ENCODE measurements around the gene SMG7.

Gene SMG7

GRCh38 chr1:183470961-183471742 lies 1.1 kb upstream of the SMG7 start:
- DNase-seq, result peak; percentile 83

GRCh38 chr1:183471743-183472487 lies 384 bp upstream of the SMG7 start:
- DNase-seq, result peak; percentile 98

GRCh38 chr1:183473217-183473536 lies 878 bp downstream of the SMG7 start:
- DNase-seq, result no peak

- DNase-seq, result peak; percentile 16
Measured at GRCh38 chr1:183476081-183476480, 3.8 kb downstream of the SMG7 start.

DNA sequence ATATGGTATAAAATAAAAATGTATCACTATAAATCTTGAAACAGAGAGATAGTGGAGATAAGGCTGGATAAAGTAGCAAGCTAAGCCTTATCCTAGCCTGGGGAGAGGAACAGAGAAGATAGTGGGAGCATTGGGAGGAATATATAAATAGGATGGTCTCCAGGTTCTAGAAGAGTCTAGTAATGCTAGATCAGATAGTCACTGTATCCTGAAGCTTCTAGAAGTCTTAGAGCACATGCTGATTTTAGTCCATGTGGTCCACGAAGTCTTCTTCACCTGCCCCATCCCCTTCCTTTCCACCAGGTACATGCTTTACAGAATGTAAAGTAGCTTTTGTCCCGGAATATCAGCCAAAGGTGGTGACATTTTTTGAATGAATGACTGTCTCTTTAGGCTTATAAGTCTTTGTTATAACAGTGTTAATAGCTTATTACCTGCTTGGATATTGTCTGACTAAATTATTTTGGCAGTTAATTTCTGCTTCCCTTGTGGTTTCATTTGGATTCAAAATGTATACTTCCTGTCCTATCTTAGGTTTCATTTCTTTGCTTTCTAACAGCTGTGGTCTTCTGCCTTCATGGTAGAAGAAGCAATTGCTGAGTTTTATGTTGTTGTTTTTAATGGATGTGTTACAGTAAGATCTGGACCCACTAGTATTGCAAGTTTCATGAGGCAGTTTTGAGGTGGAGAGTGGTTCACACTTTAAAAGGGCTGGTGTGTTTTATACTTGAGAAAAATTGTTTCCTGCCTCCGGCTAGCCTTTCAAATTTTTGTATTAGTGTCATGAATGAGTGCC lies 5.9 kb downstream of the SMG7 start:
- peak; percentile 57 for DNase-seq

GRCh38 chr1:183480971-183481441 lies 8.7 kb downstream of the SMG7 start:
- peak; percentile 57 for DNase-seq

GRCh38 chr1:183483224-183483623 lies 10.9 kb downstream of the SMG7 start:
- no peak for DNase-seq

GRCh38 chr1:183484254-183484653 lies 12.0 kb downstream of the SMG7 start:
- no peak for DNase-seq

- DNase-seq, result no peak
Measured at GRCh38 chr1:183484851-183485250, 12.6 kb downstream of the SMG7 start.

DNA sequence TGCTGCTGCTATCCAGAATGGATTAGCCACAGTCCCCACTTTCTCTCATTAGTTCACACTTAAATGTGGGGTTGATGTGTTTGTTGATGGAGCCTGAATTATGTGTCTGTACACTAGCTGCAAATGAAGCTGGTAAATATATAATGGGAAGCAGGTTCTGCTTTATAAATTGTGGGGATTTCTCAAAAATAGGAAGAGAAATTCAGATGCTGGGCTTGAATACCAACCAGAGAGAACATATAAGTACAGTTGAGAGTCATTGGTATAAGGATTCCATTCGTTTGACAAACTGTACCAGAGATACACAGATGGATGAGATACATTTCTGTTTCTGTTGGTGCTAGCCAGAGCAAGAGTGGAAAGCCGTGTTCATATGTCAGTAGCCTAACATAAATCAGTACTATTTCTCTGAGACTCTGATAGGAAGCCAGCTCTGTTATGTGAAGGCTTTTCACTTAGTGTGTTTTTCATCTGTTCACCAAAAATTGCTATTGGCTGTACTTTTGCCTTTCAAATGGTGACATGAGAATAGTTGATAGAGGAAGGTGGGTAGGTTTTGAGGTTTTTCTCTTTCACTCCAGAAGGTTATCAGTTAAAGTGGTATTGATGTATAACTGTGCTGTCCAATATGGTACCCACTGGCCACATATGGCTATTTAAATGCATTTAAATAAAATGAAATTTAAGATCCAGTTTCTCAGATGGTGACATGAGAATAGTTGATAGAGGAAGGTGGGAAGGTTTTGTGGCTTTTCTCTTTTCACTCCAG lies 15.6 kb downstream of the SMG7 start:
- no peak for DNase-seq

- no peak for DNase-seq
Measured at GRCh38 chr1:183490932-183491331, 18.6 kb downstream of the SMG7 start.

- DNase-seq, result no peak
Measured at GRCh38 chr1:183493540-183494245, 21.4 kb downstream of the SMG7 start.

DNA sequence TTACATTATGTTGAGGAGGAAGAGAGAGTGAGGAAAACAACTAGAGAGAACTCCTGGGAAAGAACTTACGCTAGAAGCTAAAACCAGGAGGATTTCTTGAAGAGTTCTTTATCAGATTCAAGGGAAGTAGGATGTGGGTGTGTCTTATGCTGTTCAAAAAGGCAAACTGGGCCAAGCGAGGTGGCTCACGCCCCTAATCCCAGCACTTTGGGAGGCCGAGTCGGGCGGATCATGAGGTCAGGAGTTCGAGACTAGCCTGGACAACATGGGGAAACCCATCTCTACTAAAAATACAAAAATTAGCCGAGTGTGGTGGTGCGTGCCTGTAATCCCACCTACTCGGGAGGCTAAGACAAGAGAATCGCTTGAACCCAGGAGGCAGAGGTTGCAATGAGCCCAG lies 23.1 kb downstream of the SMG7 start:
- no peak for DNase-seq

GRCh38 chr1:183497218-183497617 lies 24.9 kb downstream of the SMG7 start:
- no peak for DNase-seq

- DNase-seq, result no peak
Measured at GRCh38 chr1:183498342-183498991, 26.2 kb downstream of the SMG7 start.

DNA sequence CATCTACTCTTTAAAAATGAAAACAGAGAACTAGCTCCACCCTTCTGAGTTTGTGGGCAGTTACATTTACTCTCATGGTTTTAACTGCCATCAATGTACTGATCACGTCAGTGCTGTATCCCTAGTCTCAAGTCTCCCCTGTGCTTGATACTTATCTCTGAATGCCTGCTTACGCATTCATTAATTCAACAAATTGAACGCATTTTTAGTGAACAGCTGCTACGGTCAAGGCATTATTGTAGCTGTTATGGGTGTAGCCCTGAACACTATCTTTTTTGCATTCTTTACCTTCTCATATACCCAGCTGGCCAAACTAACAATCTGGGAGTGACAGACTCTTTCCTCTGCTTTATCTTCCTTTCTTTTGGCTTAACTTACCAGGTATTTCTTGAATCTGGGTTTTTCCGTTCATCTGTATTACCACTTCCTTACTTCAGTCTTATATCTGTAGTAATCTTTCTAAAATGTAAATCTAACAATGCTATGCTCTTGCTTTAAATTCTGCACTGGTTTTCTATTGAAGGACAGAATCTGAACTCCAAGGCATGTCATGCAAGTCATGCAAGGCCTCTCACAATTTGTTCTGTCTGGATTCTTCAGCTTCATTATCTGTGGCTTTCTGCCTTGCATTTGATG lies 33.3 kb downstream of the SMG7 start:
- DNase-seq, result no peak

- no peak for DNase-seq
Measured at GRCh38 chr1:183506561-183506960, 34.3 kb downstream of the SMG7 start.

DNA sequence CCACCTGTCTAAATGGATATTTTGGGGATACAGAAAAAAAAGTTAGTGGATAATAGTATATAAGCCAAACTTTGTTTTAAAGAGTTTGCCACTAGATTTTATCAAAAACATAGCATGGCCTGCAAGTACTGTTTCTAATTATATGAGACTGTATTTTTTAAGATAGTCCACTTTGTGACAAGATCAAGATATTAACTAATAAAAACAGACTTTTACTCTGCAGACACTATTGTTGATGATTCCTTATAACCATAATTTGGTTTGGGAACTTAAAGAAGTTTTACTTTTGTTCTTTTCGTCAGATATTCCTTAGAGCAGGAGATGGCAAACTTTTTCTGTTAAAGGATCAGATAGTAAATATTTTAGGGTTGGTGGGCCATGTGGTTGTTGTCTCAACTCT lies 36.4 kb downstream of the SMG7 start:
- DNase-seq, result no peak

DNA sequence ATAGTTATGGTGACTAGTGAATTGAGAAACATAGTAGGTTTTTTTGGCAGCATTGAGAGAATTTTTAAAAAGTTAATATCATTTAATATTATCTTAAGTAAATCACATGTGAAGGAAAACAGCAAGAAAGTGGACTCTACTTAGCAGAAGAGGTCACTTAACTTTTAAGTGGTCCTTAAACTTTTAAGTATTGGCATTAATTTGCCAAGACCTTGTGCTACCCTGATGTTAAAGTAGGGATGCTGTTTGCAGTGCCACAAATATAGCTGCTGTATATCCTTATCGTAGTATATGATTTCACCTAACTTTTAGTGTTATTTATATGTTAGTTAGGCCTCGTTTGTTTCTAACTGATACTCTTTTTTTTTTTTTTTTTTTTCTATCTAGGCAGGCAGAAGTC lies 40.2 kb downstream of the SMG7 start:
- no peak for DNase-seq

DNA sequence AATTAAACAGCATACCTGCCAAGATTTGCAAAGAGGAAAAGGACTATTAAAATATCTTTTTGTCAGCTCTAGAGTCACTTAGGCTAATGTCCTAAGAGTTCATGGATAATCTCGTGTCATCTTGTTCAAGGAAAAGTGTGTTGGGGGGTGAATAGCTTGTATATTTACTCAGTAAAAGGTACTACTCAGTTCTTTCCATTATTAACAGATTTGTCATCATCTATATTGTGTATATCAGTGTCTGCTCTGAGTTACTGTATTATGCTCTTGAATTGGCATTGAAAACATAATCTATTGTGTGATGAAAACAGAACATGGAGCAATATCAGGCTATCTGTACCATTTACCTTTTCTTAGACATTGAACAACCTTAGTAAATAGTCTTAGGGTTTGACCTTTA lies 41.9 kb downstream of the SMG7 start:
- no peak for DNase-seq

All from RPMI8226 (cell line).